Measurements from ENCODE around the gene MRC2. TPM values are rescaled to one million over a fixed set of nuclear protein-coding genes. Genes with fewer than 3 reads are reported as not detected.
"Not testable (repeated sequence)": the region's sequence is repeated elsewhere in the genome, so short reads cannot be mapped to it uniquely, and the experiment has no call there.

Gene MRC2
- polyA plus RNA-seq, 1 experiment, result 61.6 TPM

DNA sequence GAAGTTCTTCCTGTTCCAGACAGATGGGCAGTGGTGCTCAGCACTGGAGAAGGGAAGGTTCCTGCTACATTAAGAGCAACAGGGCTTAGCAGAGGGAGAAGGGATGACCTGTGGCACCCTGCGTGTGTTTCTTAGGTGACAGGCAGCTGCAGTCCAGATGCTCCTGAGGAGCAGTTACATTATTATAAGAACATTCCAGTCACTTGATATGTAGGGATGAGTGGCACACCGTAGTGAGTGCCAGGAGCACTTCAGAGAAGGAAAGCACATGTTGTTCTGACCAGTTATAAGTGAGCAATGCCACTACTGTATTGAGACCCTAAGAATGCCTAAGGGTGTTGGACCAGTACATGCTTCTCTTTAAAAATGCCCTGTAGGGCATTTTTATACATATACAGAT, 39.9 kb upstream of the MRC2 start:
- Histone ChIP-seq H3K27ac (ENCODE audit: low read depth, low read length) (no peak overlapping the region), H3K4me3 (ENCODE audit: low read depth, low read length) (no peak overlapping the region), H3K27me3 (ENCODE audit: control insufficient read depth, insufficient read depth, low read length) (no peaks in the 10 kb centered on the region), H3K9me3 (ENCODE audit: control insufficient read depth, insufficient read depth, low read length) (no peaks in the 10 kb centered on the region)
- ChIA-PET POLR2A (no interaction called here), CTCF (no interaction called here)
- no peak for DNase-seq (ENCODE audit: low read depth, low spot score)
- TF ChIP-seq, protein P1, sequence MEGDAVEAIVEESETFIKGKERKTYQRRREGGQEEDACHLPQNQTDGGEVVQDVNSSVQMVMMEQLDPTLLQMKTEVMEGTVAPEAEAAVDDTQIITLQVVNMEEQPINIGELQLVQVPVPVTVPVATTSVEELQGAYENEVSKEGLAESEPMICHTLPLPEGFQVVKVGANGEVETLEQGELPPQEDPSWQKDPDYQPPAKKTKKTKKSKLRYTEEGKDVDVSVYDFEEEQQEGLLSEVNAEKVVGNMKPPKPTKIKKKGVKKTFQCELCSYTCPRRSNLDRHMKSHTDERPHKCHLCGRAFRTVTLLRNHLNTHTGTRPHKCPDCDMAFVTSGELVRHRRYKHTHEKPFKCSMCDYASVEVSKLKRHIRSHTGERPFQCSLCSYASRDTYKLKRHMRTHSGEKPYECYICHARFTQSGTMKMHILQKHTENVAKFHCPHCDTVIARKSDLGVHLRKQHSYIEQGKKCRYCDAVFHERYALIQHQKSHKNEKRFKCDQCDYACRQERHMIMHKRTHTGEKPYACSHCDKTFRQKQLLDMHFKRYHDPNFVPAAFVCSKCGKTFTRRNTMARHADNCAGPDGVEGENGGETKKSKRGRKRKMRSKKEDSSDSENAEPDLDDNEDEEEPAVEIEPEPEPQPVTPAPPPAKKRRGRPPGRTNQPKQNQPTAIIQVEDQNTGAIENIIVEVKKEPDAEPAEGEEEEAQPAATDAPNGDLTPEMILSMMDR (IDR thresholded peaks at IDR 0.05; ENCODE audit: low read depth, low read length), result no peak

DNA sequence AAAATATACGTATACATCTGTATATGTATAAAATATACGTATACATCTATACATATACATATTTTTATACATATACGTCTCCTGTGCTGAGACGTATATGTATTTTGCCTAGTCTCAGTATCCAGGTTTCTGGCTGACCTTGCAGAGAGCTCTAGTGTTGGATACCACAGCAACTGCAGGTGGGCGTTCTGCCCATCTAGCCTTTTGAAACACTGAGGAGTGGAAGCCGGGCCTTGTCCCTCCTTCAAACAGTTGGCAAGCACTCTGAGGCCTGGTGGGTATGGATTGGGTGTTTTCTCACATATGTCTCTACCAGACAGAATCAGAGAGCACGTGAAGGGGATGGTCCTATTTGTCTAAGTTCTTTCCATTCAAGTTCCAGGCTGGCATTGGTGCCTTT, 39.4 kb upstream of the MRC2 start:
- TF ChIP-seq, protein P1 (IDR thresholded peaks at IDR 0.05; ENCODE audit: low read depth, low read length), result no peak
- DNase-seq (ENCODE audit: low read depth, low spot score), result no peak
- POLR2A ChIA-PET, result no interaction called here
- H3K9me3 ChIP-seq (ENCODE audit: control insufficient read depth, insufficient read depth, low read length), result no peaks in the 10 kb centered on the region
- no peak overlapping the region for H3K27ac ChIP-seq (ENCODE audit: low read depth, low read length)
- CTCF ChIA-PET, result no interaction called here
- H3K27me3 ChIP-seq (ENCODE audit: control insufficient read depth, insufficient read depth, low read length), result no peaks in the 10 kb centered on the region
- no peak overlapping the region for H3K4me3 ChIP-seq (ENCODE audit: low read depth, low read length)

GRCh38 chr17:62591333-62591732, 36.1 kb upstream of the MRC2 start:
- H3K9me3 ChIP-seq (ENCODE audit: control insufficient read depth, insufficient read depth, low read length), result no peaks in the 10 kb centered on the region
- TF ChIP-seq, protein P1 (IDR thresholded peaks at IDR 0.05; ENCODE audit: low read depth, low read length), result no peak
- no peak overlapping the region for H3K27ac ChIP-seq (ENCODE audit: low read depth, low read length)
- no peaks in the 10 kb centered on the region for H3K27me3 ChIP-seq (ENCODE audit: control insufficient read depth, insufficient read depth, low read length)
- H3K4me3 ChIP-seq (ENCODE audit: low read depth, low read length), result no peak overlapping the region
- CTCF ChIA-PET, result interaction anchor here (0.6 kb wide), 1 partner anchor 689 kb away, joined by 3 read pairs; no protein-coding TSS in a partner anchor
- DNase-seq (ENCODE audit: low read depth, low spot score), result no peak
- POLR2A ChIA-PET, result no interaction called here

GRCh38 chr17:62591822-62592221, 35.6 kb upstream of the MRC2 start:
- H3K27me3 ChIP-seq (ENCODE audit: control insufficient read depth, insufficient read depth, low read length); POLR2A ChIA-PET; CTCF ChIA-PET; H3K9me3 ChIP-seq (ENCODE audit: control insufficient read depth, insufficient read depth, low read length); DNase-seq (ENCODE audit: low read depth, low spot score); H3K4me3 ChIP-seq (ENCODE audit: low read depth, low read length); H3K27ac ChIP-seq (ENCODE audit: low read depth, low read length): not testable (repeated sequence)

- no peaks in the 10 kb centered on the region for H3K27me3 ChIP-seq (ENCODE audit: control insufficient read depth, insufficient read depth, low read length)
- CTCF ChIA-PET, result interaction anchor here (0.7 kb wide), 1 partner anchor 171 kb away, joined by 3 read pairs; no protein-coding TSS in a partner anchor
- no peak for DNase-seq (ENCODE audit: low read depth, low spot score)
- TF ChIP-seq, protein P1 (IDR thresholded peaks at IDR 0.05; ENCODE audit: low read depth, low read length), result no peak
- no peak overlapping the region for H3K27ac ChIP-seq (ENCODE audit: low read depth, low read length)
- H3K9me3 ChIP-seq (ENCODE audit: control insufficient read depth, insufficient read depth, low read length), result no peaks in the 10 kb centered on the region
- POLR2A ChIA-PET, result no interaction called here
- no peak overlapping the region for H3K4me3 ChIP-seq (ENCODE audit: low read depth, low read length)
Observed at GRCh38 chr17:62592341-62593099, 35.0 kb upstream of the MRC2 start.

Data from AG04450 (cell line).